HG02642 (cell line): ENCODE measurements around the gene SYNPO2L.

Experiments
- ATAC-seq: cut with Tn5 transposase; IDR thresholded peaks from one replicate; pipeline ENCODE4 v1.9.1; 2021; ENCODE audit warnings: mild to moderate bottlenecking; ENCODE audit not compliant: unreplicated experiment, poor library complexity

The SYNPO2L gene

DNA sequence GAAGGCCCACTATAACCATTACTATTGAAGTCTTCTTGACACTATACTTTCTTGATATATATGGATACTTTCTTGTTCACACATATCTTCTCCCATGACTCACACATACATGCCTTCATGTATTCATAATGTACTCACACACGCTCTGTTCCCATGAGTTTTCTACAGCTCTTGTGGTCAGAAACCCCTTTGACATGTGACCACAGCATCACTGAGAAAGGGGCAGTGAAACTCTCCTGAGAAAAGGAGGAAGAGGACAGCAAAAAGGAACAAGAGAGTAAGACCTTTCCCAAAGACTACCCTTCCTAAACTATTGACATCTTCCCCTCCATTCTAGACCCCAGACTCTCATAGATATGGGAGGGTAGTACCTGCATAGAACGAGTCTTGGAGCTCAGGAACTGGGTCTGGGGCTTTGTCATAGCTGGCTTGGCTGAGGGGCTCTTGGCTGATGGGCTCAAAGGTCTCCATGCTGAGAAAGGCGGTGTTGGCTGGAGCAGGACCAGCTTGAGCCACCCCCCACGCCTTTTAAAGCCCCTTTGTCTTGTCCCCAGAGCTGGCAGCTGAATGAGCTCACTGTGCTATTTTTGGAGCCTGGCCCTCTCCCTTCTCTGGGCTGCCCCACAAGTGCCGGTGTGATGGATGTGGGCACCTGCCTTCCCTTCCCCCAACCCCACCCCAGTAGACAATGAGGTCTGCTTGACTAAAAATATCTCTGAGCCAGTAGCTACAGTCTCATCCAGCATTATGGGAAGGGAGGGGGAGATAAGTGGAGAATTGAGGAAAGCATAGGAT lies 5.1 kb downstream of the SYNPO2L start:
- no peak for ATAC-seq

DNA sequence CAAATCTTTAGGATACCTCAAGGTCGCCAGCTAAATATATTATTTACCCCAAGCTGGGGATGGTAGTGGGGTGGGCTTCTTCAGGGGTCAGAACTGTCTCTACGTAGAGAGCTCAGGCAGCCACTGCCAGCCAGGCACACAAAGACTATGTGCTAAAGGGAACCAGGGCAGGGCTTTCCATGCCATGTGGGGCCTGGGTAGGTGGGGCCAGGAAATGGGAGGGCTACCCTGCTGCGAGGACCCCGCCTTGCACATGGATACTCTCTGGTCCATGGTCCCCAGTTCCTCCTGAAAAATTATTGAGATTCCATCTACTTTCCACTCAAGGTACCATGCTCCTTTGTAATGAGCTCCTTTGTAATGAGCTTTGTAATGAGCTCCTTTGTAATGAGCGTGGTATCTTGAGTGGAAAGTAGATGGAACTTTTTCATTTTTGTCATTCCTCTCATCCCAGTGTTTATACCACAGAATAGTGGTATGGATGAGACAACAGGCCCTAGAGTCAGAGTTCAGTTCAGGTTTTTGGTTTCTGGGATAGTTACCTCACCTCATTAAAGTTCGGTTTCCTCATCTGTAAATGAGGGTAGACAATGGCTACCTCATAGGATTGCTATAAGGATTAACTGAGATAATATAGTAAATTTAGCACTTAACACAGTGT lies 5.8 kb downstream of the SYNPO2L start:
- no peak for ATAC-seq

DNA sequence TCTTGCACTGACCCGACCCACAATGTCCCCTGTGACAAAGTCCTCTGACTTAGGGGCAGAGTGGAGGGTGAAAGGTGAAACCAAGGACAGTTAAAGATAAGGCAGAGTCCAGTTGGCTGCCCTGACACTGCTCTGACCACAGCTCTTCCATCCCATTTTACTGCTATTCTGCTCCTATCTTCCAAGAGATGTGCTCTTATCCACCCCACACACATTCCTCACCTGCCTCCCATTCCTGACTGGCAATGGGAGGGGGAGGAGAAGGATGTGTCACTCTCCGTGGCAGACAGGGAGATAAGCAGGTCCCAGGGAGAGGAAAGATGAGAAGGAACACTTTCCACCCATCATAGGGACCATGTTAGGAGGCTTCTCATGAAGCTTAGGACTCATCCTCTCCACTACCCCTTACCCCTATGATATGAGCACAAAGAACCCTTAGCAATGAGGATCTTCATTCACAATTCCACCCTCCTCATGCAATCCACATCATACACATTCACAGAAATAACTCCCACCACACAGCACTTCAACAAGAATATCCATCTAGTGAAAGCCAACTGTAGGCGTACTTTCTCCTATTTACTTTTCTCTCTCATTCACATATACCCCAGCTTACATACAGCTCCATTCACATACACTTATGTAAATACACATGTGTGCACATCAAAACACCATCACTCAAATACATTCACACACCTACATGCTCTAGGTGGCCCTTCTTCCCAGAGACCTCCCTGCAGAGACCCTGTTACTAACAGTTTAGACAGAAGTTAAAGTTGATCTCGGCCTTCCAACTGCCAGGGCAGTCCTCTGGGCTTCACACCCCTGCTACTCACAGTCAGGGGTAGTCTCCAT lies 6.6 kb downstream of the SYNPO2L start:
- no peak for ATAC-seq

DNA sequence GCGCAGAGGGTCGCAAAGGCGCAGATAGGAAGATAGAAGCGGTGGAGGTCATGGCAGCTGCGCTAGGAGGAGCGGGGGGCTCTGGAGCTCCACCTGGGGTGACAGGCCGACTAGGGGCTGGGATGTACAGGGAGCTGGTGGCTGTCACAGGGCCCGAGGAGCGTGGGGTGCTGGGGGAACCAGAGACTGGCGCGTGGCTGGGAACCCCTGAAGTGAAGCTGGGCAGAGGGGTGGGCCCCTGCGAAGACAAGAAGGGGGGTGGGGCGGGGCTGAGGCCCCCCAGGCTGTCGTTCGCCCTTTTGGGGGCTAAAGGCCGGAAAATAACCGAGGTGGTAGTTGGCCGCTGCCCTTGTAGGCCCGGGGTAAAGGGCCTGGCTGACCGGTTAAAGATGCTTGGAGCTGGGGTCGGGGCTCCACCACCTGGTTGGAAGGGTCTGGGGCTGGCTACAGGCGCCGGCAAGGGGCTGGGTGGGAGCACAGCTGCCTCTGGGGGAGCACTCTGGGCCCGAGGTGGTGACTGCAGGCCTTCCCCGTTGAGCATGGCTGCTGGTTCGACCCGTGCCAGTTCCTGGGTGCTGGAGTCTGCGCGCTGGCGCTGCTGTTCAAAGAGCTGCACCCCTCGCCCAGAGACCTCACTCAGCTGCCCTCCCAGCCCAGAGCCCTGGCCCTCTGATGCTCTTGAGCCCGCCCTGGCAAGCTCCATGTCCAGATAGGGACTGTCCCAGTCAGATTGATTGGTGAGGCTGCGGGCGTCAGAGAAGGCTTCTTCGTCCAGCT lies 7.8 kb downstream of the SYNPO2L start:
- ATAC-seq: no peak

DNA sequence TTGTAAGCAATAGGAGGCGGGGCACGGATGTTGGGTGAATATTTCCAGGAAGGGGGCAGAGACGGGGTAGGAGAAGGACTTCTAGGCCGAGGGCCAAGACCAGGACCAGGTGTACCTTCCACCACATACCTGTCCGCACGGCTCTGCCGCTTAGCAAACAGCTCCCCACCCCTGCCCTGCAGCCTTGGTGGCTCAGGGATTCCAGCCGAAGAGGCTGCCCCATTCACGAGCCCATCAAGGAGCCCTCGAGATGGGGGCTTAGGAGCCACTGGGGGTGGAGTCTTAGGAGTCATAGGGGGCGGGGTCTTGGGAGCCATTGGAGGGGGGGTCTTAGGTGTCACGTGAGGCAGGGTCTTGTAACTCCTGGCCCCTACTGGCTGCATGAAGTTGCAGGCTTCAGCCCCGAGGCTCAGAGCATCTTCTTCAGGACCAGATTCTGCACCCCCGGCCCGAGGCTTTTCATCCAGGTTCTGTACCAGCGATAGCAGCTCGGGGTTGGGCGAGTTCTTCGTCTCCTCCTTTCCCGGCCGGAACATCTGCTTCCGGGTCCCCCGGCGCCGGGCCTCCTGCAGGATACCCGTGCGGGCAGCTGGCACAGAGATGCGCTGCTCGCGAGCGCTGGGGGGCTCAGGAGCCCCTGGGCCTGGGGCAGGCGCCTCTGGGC lies 8.5 kb downstream of the SYNPO2L start:
- no peak for ATAC-seq

DNA sequence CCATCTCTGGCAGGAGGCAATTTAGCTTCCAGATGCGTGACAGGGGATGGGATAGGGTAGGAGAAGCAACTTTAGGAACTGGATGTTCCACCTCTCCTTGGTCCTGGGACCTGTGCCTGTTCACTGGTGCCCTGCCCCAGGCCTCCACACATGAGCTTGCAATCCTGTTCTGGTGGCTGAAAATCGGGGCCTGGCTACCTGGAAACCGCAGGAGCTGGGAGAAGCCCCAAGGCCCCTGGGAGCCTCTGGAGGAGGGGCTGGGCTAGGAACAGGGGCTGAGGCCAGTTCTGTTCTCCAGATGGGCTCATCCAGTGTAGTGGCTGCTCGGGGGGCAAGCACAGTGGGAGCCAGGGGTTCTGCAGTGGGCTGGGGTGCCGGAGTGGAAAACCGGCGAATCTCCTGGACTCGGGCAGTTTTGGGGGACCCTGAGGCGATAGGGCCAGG lies 9.2 kb downstream of the SYNPO2L start:
- ATAC-seq: no peak

DNA sequence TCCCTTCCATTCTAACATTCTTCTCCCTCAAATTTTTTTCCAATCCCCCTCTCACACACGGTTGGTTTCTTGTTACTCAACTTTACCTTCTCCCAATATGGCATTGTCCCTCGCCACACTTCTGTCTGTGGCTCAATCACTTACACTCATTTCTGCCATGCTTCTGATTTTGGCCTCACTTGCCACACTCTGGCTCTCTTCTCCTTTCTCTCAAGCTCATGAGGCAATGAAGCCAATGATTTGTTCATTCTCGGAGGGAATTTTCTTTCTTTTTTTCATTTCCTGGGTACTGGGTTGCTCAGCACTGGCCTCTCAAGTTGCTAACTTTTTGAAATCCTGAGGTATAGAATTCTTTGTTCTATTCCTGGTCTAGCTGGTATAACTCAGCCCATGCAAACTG lies 10.6 kb downstream of the SYNPO2L start:
- no peak for ATAC-seq

DNA sequence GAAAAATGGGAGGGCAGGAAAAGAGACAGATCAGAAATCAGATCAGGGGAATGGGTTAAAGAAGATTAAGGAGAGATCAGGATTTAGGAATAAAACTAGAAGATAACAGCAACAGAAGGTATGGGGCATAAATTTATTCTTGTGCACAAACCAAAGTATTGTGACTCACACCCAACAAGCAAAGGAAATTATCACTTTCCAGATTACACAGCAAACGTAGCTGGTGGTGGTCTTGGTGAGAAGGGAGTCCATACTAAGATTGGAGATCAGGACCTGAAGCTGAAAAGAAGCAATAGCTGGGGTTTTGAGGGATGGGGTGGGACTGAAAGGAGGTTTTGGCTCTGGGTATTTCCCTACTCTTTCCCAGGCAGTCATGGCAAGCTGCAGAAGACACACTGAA lies 11.1 kb downstream of the SYNPO2L start:
- no peak for ATAC-seq

DNA sequence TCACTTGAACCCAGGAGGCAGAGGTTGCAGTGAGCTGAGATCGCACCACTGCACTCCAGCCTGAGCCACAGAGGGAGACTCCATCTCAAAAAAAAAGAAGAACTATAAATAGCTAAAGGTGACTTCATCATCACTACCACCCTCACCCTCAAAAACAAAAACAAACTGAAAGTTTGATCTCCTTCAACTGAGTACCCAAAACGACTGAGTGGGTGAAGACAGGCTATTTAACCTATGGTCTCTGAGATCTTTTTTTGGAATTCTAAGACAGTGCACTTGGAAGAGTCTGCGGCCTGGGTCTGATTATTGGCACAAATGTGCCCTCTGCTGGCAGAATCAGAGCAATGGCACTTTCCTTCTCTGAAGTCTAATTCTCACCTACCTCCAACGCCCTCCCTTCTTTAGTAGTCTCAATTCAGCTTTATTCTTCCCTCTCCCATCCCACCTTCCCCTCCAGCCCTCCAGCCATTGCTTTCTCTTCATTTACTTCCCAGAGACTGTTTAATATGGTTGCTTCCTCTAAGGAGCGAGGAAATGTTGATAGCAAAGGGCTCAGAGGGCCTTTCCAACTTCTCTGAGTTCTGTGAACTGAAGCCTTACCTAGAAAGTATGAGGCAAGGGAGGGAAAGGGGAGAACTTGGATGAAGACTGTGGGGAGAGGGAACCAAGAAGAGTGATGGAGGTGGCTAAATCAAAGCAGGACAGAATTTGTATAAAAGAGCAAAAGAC lies 11.7 kb downstream of the SYNPO2L start:
- ATAC-seq: peak; percentile 56

DNA sequence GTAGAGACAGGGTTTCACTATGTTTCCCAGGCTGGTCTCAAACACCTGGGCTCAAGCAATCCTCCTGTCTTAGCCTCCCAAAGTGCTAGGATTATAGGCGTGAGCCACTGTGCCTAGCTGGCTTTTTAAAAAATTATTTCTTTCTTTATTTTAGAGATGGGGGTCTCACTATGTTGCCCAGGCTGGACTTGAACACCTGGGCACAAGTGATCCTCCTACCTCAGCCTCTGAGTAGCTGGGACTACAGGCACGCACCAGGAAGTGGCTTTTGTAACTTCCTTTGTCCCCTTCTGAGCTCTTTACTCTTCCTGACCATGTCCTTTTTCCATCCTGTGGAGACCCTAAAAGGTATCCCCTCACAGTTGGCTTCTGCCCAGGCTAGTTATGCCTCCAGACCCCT lies 12.5 kb downstream of the SYNPO2L start:
- ATAC-seq: no peak

DNA sequence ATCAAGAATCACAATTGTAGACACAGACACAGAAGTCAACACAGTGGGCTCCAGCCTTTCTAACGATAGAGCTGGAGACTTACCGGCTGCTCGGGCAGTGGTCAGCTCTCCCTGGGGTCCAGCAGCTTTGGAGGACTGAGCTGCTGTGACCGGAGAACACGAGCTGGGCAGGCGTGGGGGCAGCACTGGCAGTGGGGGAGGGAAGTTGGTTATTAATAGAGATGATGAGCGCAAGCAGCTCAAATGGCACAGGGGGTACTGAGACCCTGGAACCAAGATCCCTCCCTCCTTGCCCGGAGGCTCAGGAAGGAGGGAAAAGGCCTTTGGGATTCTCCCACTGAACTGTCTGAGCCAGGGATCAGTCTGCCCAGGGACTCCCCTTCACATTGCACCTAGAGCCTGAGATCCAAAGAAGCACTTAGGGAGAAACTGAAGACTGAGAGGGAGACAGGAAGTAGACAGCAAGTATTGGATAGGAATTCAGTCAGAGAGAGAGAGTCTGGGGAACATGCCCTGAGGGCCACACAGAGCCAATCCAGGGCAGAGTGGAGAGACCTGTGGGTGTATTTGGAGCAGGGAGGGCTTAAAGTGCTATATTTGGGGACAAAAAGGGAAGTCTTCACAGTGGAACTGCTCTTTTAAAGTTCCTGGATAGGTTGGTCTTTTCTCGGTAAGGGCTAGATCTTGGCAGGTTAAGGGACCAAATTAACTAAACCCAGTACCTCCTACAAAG lies 14.3 kb downstream of the SYNPO2L start, which contains the start of gene MYOZ1:
Gene MYOZ1, minus strand, starts transcription at position 147 of the 733 bp plus-strand sequence. CDS start 1,457 bp downstream, outside the sequence.
- ATAC-seq: no peak

DNA sequence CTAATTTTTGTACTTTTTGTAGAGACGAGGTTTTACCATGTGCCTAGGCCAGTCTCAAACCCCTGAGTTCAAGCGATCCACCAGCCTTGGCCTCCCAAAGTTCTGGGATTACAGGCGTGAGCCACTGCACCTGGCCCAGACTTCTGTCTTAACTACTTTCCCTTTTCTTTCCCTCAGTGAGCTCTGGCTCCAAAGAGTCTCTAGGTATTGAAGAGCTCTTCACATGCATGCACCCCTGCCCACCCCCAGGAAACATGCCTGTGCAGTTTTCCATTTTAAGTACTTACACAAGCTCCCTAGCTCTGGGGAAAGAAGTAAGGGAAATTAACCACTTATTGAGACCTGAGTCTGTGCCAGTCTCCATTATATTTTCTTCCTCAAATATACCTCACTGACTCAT lies 16.5 kb downstream of the SYNPO2L start:
- no peak for ATAC-seq

DNA sequence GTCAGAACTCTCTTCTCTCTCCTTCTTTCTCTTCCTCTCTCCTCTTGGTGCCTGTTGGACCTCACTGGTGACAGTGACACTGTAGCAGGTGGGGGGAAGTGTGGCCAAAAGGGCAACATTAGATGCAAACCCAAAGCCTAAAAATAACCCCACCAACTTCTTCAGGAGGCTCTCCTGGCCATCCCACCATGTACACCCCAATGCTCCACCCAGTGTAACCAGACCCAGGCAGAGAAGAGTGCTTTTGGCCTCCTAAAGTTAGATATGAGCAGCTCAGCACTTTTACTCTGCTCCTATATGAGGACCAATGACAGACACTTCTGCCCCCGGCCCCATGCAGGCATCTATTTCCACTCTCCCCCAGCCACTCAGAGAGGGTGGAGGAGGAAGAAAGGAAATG lies 20.0 kb downstream of the SYNPO2L start:
- ATAC-seq: no peak

DNA sequence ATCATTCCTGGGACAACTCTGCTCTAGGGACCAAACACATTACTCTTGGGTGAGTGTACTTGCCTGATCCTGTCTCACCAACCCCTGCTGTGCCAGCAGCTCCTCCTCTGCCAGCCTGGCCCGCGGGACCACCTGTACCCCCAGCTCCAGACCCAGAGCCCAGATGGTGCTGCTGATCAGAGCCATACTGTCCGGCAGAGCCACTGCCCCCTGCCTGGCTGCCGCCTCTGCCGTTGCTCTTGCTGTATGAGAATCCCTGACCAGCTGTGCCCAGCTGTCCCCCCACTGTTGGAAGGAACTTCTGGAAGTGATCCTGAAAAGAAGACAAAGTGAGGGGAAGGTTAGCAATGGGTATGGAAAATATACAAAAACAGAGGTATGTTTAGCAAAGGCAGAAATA lies 21.4 kb downstream of the SYNPO2L start:
- ATAC-seq: no peak

DNA sequence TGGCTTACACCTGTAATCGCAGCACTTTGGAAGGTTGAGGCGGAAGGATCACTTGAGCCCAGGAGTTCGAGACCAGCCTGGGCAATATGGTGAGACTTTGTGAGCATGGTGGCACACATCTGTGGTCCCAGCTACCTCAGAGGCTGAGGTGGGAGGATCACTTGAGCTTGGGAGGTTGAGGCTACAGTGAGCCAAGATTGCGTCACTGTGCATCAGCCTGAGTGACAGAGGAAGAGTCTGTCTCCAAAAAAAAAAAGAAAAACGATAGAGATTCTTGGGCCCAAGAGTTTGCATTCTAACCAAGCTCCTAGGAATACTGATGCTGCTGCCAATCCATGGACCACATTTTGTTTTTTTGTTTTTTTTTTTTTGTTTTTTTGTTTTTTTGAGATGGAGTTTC lies 26.7 kb downstream of the SYNPO2L start:
- no peak for ATAC-seq

DNA sequence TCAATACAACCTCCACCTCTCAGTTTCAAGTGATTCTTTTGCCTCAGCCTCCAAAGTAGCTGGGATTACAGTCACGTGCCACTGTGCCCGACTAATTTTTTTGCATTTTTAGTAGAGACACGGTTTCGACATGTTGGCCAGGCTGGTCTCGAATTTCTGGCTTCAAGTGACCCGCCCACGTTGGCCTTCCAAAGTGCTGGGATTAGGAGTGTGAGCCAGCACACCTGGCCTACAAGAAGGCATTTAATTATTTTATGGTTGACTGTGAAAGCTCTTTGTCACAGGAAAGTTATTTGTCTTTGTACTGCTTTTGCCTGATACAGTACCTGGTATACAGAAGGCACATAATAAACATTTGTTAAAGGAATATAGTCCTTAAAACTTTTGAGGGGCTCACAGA lies 27.4 kb downstream of the SYNPO2L start:
- ATAC-seq: no peak

DNA sequence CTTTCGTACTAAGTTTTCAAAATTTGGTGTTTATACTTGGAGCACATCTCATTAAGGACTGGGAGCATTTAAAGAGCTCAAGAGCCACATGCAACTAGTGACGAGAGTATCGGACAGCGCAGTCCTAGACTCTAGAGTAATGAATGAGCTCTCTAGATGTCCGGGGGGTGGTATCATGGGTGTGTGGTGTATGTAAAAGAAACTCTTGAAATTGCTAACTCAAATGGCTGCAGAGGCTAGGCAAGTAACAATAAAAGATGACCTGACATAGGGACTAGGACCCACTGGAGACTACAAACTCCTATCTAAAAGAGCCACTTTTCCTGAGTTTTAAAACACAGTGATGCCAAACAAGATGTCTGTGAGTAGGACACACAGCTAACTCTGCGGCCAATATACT lies 28.5 kb downstream of the SYNPO2L start:
- no peak for ATAC-seq
